HEK293T (cell line): Measurements from ENCODE around the gene CCDC149.

Source experiments
- ARNT ChIP-seq: fragments of 450-650 bp; IDR thresholded peaks from 2 replicates; pipeline ENCODE4 v1.6.1; 2017; ENCODE audit warnings: mild to moderate bottlenecking
- BHLHE40 ChIP-seq: fragments of 450-650 bp; IDR thresholded peaks from 2 replicates; pipeline ENCODE4 v1.6.1; 2016; ENCODE audit warnings: mild to moderate bottlenecking, moderate library complexity, borderline replicate concordance
- FOXK2 ChIP-seq: fragments of 450-650 bp; IDR thresholded peaks from 2 replicates; pipeline ENCODE4 v1.6.1; 2016; ENCODE audit warnings: mild to moderate bottlenecking
- FOXM1 ChIP-seq: fragments of 450-650 bp; IDR thresholded peaks from 2 replicates; pipeline ENCODE4 v1.6.1; 2017; ENCODE audit warnings: mild to moderate bottlenecking, borderline replicate concordance
- HDGF ChIP-seq: fragments of 450-650 bp; IDR thresholded peaks from 2 replicates; pipeline ENCODE4 v1.6.1; 2017; ENCODE audit warnings: antibody characterized with exemption, borderline replicate concordance
- LEF1 ChIP-seq: fragments of 450-650 bp; IDR thresholded peaks from 2 replicates; pipeline ENCODE4 v1.6.1; 2017; ENCODE audit warnings: mild to moderate bottlenecking, borderline replicate concordance
- SP1 ChIP-seq: fragments of 450-650 bp; IDR thresholded peaks from 2 replicates; pipeline ENCODE4 v1.6.1; 2017
- SUZ12 ChIP-seq: fragments of 450-650 bp; IDR thresholded peaks from 2 replicates; pipeline ENCODE4 v1.6.1; 2016; ENCODE audit warnings: mild to moderate bottlenecking
- TARDBP ChIP-seq: fragments of 450-650 bp; IDR thresholded peaks from 2 replicates; pipeline ENCODE4 v1.6.1; 2016
- ZNF384 ChIP-seq: fragments of 450-650 bp; IDR thresholded peaks from 2 replicates; pipeline ENCODE4 v1.6.1; 2016

- no peak for TF ChIP-seq BHLHE40
- no peak for TF ChIP-seq FOXK2
- TF ChIP-seq TARDBP, result no peak
- no peak for TF ChIP-seq LEF1
- TF ChIP-seq HDGF, result no peak
- no peak for TF ChIP-seq ZNF384
- no peak for TF ChIP-seq SUZ12
- TF ChIP-seq ARNT, result no peak
- TF ChIP-seq FOXM1, result no peak
- no peak for TF ChIP-seq SP1
Measured at GRCh38 chr4:24845132-24845531, 67.7 kb downstream of the CCDC149 start.
